HEK293T (cell line): ENCODE measurements around the gene PRKCE.

ENCODE experiments used
- CTCF ChIA-PET: fragments of 350-600 bp; formaldehyde crosslinking; extraction: SDS; loops from one replicate; lab custom pipeline; 2021; ENCODE audit warnings: antibody characterized with exemption, inconsistent platforms; lab: Yijun Ruan, JAX
- POLR2A ChIA-PET: fragments of 350-600 bp; formaldehyde crosslinking; extraction: SDS; loops from one replicate; lab custom pipeline; 2020; ENCODE audit warnings: antibody characterized with exemption, inconsistent platforms; lab: Yijun Ruan, JAX
- DNase-seq: peaks from one replicate; pipeline ENCODE4 v3.0.0; 2012; ENCODE audit warnings: mixed read lengths; ENCODE audit errors: extremely low spot score
- ARNT ChIP-seq: fragments of 450-650 bp; IDR thresholded peaks from 2 replicates; pipeline ENCODE4 v1.6.1; 2017; ENCODE audit warnings: mild to moderate bottlenecking
- BHLHE40 ChIP-seq: fragments of 450-650 bp; IDR thresholded peaks from 2 replicates; pipeline ENCODE4 v1.6.1; 2016; ENCODE audit warnings: mild to moderate bottlenecking, moderate library complexity, borderline replicate concordance
- CTBP1 ChIP-seq: fragments of 450-650 bp; IDR thresholded peaks from 2 replicates; pipeline ENCODE4 v1.6.1; 2016; ENCODE audit warnings: borderline replicate concordance
- ELF4 ChIP-seq: fragments of 450-650 bp; IDR thresholded peaks from 2 replicates; pipeline ENCODE4 v1.6.1; 2017; ENCODE audit warnings: antibody characterized with exemption
- FOXA1 ChIP-seq: fragments of 450-650 bp; IDR thresholded peaks from 2 replicates; pipeline ENCODE4 v1.6.1; 2016; ENCODE audit warnings: mild to moderate bottlenecking
- FOXK2 ChIP-seq: fragments of 450-650 bp; IDR thresholded peaks from 2 replicates; pipeline ENCODE4 v1.6.1; 2016; ENCODE audit warnings: mild to moderate bottlenecking
- FOXM1 ChIP-seq: fragments of 450-650 bp; IDR thresholded peaks from 2 replicates; pipeline ENCODE4 v1.6.1; 2017; ENCODE audit warnings: mild to moderate bottlenecking, borderline replicate concordance
- HDGF ChIP-seq: fragments of 450-650 bp; IDR thresholded peaks from 2 replicates; pipeline ENCODE4 v1.6.1; 2017; ENCODE audit warnings: antibody characterized with exemption, borderline replicate concordance
- L3MBTL2 ChIP-seq: fragments of 450-650 bp; conservative IDR thresholded peaks from 2 replicates; pipeline ENCODE4 v1.6.1; 2016; ENCODE audit warnings: mild to moderate bottlenecking
- LEF1 ChIP-seq: fragments of 450-650 bp; IDR thresholded peaks from 2 replicates; pipeline ENCODE4 v1.6.1; 2017; ENCODE audit warnings: mild to moderate bottlenecking, borderline replicate concordance
- NFRKB ChIP-seq: fragments of 450-650 bp; IDR thresholded peaks from 2 replicates; pipeline ENCODE4 v1.6.1; 2016; ENCODE audit warnings: mild to moderate bottlenecking, moderate library complexity
- SP1 ChIP-seq: fragments of 450-650 bp; IDR thresholded peaks from 2 replicates; pipeline ENCODE4 v1.6.1; 2017
- SUZ12 ChIP-seq: fragments of 450-650 bp; IDR thresholded peaks from 2 replicates; pipeline ENCODE4 v1.6.1; 2016; ENCODE audit warnings: mild to moderate bottlenecking
- TARDBP ChIP-seq: fragments of 450-650 bp; IDR thresholded peaks from 2 replicates; pipeline ENCODE4 v1.6.1; 2016
- ZNF384 ChIP-seq: fragments of 450-650 bp; IDR thresholded peaks from 2 replicates; pipeline ENCODE4 v1.6.1; 2016
- TF ChIP-seq, protein P1 (sequence below): fragments of 450-650 bp; IDR thresholded peaks from 2 replicates; pipeline ENCODE4 v1.6.1; 2016

PRKCE gene

DNA sequence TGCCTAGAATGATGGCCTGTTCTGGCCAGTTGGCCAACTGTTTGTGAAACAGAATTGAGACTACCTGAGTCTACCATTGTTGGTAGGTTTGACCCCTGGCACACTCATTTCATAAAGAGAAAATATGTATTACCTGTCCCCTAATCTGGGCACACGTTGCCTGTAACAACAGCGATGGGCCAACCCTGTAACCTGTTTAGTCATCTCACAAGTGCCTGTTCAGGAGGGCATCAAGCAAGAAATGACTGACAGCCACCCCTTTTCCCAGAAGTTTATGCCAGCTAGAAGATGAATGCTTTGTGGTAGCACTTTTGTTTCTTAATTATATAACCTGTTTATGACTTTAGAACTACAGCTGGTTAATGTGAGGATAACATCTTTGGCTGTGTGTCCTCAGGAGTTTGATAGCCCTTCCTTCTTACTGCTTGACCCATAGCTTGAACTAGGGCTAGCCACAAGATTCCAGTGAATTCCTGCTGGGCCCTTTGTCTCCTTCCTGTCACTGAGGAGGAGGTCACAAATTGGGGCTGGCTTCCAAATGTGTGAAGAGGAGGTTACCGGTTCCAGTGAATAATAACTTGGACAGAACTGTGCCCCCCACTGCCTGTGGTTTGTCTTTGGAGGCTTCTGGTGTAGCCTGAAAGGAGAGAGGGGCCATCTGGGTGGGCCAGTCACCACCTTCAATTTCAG lies 371.8 kb downstream of the PRKCE start:
- DNase-seq: no peak
- ChIA-PET CTCF (no interaction called here), POLR2A (interaction anchor here (0.9 kb wide), 1 partner anchor 33 kb away, joined by 3 read pairs; no protein-coding TSS in a partner anchor)
- TF ChIP-seq ARNT: no peak
- no peak for TF ChIP-seq SP1
- TF ChIP-seq SUZ12: no peak
- TF ChIP-seq ZNF384: no peak
- TF ChIP-seq HDGF: no peak
- TF ChIP-seq LEF1: no peak
- TF ChIP-seq BHLHE40: no peak
- no peak for TF ChIP-seq ELF4
- TF ChIP-seq CTBP1: no peak
- TF ChIP-seq FOXM1: no peak
- TF ChIP-seq FOXK2: no peak
- no peak for TF ChIP-seq TARDBP
- TF ChIP-seq, protein P1, sequence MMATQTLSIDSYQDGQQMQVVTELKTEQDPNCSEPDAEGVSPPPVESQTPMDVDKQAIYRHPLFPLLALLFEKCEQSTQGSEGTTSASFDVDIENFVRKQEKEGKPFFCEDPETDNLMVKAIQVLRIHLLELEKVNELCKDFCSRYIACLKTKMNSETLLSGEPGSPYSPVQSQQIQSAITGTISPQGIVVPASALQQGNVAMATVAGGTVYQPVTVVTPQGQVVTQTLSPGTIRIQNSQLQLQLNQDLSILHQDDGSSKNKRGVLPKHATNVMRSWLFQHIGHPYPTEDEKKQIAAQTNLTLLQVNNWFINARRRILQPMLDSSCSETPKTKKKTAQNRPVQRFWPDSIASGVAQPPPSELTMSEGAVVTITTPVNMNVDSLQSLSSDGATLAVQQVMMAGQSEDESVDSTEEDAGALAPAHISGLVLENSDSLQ: no peak
- no peak for TF ChIP-seq NFRKB
- TF ChIP-seq FOXA1: no peak
- TF ChIP-seq L3MBTL2: no peak

DNA sequence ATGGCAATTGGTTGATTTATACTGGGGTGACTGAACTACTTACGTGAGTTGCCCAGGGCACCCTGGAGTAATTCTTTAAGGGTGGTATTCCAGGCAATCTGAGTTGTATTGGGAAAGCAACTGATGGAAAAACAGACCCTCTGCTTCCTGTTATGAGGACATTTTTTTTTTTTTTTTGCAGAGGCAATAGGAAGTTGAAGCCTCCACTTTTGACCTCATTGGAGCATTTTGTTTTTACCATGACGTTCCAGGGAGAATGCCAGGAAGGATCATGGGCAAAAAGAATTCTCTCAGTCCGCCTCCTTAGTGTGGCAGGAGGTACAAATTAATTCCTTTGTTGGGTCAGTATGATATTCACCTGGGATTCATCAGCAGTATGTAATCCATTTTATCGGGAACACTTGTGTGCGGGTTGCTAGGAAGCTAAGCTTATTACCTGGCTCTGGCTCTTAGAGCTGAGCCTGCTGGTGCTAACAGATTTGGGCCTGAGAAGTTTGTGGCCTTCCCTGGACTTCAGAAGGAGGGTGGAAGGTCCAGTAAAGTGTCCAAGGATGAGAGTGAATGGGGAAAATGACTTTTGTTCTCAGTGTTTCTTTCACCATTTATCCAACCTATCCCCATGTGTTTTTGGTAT lies 372.8 kb downstream of the PRKCE start:
- no peak for TF ChIP-seq SP1
- TF ChIP-seq FOXK2: no peak
- TF ChIP-seq NFRKB: no peak
- TF ChIP-seq L3MBTL2: no peak
- TF ChIP-seq BHLHE40: no peak
- no peak for TF ChIP-seq TARDBP
- no peak for TF ChIP-seq FOXM1
- no peak for TF ChIP-seq SUZ12
- TF ChIP-seq, protein P1: no peak
- TF ChIP-seq CTBP1: no peak
- no peak for TF ChIP-seq ELF4
- TF ChIP-seq LEF1: no peak
- TF ChIP-seq ZNF384: no peak
- TF ChIP-seq ARNT: no peak
- no peak for DNase-seq
- ChIA-PET CTCF (no interaction called here), POLR2A (no interaction called here)

DNA sequence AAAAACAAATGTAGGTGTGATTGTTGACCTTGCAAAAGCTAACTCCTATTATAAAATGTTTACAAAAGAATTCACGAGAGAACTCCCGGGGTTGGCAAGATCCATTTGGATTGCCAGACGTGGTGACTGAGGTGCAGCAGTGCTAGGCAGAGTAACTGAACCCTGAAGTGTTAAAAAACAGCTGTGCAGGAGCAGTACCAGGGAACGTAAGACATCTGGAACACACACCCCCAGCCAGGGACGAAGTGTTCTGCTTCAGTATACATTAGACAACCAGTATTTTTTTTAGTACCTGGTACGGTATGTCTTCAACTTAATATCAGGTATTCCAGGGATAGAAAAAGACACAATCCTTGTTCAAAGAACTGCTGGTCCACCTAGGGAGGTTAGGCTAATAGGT lies 373.6 kb downstream of the PRKCE start:
- no peak for TF ChIP-seq ELF4
- TF ChIP-seq SUZ12: no peak
- no peak for TF ChIP-seq CTBP1
- no peak for TF ChIP-seq FOXK2
- TF ChIP-seq ZNF384: no peak
- TF ChIP-seq LEF1: no peak
- TF ChIP-seq BHLHE40: no peak
- no peak for TF ChIP-seq SP1
- TF ChIP-seq FOXA1: no peak
- no peak for TF ChIP-seq HDGF
- no peak for TF ChIP-seq NFRKB
- no peak for TF ChIP-seq TARDBP
- no peak for TF ChIP-seq ARNT
- TF ChIP-seq, protein P1: no peak
- TF ChIP-seq FOXM1: no peak
- no peak for TF ChIP-seq L3MBTL2
- ChIA-PET CTCF (no interaction called here), POLR2A (no interaction called here)
- DNase-seq: no peak

DNA sequence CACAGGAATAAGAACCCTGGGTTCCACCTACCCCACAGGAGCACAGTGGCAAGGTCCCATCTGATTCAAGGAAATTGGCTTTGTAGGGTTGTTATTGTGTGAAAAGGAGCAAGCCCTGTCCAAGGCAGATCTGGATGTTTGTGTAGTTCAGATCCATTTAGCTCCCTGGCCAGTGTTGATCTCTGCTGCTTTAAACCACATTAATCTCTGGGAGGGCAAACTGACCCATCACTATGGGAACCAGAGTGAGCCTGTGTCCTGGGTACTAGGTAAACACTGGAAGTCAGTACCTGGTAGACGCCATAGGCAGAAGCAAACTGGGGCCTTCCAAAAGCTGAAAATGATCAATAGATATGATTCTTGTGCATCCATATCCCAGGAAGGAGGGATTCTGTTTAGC lies 374.2 kb downstream of the PRKCE start:
- no peak for TF ChIP-seq HDGF
- no peak for TF ChIP-seq L3MBTL2
- no peak for TF ChIP-seq TARDBP
- ChIA-PET POLR2A (no interaction called here), CTCF (no interaction called here)
- DNase-seq: no peak

DNA sequence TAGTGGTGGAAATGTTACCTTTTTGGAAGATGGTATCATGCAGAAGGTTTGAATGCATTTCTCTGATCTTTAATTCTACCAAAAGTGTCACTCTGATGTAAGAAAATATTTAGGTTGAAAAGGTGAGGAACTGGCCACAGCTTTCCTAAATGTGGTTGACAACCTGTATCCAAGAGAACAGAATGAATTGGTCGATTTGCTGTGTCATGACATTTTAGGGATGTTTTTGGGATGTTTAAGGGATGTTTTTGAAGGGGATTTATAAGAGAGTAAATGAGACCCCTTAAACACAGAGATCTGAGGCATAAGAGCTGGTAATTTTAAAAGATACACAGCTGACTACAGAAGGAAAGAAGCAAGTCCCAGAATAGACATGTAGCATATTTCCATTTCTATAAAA lies 375.0 kb downstream of the PRKCE start:
- no peak for TF ChIP-seq HDGF
- no peak for TF ChIP-seq FOXK2
- TF ChIP-seq BHLHE40: no peak
- no peak for TF ChIP-seq ZNF384
- TF ChIP-seq SUZ12: no peak
- TF ChIP-seq FOXA1: no peak
- TF ChIP-seq CTBP1: no peak
- no peak for TF ChIP-seq L3MBTL2
- TF ChIP-seq NFRKB: no peak
- ChIA-PET POLR2A (no interaction called here), CTCF (no interaction called here)
- no peak for DNase-seq

DNA sequence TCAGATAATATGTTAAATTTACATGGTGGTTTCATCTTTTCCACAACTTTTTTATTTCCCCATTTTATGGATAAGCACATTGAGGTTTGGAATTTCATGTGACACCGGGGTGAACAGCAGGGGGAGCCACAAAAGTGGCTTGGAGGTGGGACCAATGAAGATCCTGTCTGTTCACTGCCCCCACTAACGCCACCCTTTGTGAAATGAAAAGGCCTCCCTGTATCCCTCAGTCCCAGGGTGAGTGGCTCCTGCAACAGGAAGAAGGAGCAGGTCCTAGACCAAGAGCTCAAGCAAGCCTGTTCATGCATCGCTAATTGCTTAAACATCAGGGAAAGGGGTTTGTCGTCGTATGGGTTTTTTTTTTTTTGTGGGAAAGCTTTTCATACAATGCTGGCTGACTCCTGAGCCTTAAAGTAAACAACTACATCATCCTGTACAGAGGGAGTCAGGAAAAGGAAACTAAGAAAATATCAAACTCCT lies 377.9 kb downstream of the PRKCE start:
- DNase-seq: no peak
- CTCF ChIA-PET: no interaction called here
- TF ChIP-seq FOXK2 (no peak), SP1 (no peak), CTBP1 (no peak), NFRKB (no peak), ELF4 (no peak), FOXM1 (no peak), ARNT (no peak), LEF1 (no peak), FOXA1 (no peak), HDGF (no peak), BHLHE40 (no peak), TARDBP (no peak), ZNF384 (no peak), L3MBTL2 (no peak), SUZ12 (no peak)
- TF ChIP-seq, protein P1: no peak
- POLR2A ChIA-PET: no interaction called here
